ENCODE data around the gene NEGR1.

- TF ChIP-seq, protein P1, sequence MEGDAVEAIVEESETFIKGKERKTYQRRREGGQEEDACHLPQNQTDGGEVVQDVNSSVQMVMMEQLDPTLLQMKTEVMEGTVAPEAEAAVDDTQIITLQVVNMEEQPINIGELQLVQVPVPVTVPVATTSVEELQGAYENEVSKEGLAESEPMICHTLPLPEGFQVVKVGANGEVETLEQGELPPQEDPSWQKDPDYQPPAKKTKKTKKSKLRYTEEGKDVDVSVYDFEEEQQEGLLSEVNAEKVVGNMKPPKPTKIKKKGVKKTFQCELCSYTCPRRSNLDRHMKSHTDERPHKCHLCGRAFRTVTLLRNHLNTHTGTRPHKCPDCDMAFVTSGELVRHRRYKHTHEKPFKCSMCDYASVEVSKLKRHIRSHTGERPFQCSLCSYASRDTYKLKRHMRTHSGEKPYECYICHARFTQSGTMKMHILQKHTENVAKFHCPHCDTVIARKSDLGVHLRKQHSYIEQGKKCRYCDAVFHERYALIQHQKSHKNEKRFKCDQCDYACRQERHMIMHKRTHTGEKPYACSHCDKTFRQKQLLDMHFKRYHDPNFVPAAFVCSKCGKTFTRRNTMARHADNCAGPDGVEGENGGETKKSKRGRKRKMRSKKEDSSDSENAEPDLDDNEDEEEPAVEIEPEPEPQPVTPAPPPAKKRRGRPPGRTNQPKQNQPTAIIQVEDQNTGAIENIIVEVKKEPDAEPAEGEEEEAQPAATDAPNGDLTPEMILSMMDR (IDR thresholded peaks at IDR 0.05; ENCODE audit: low read depth, low read length) = no peak
- TF ChIP-seq EZH2phosphoT487 (IDR thresholded peaks at IDR 0.05; ENCODE audit: low read depth) = no peak
These were observed 167.0 kb downstream of the NEGR1 start for GRCh38 chr1:72115290-72115689.
